Measurements from ENCODE around the gene RDM1.

Gene RDM1

DNA sequence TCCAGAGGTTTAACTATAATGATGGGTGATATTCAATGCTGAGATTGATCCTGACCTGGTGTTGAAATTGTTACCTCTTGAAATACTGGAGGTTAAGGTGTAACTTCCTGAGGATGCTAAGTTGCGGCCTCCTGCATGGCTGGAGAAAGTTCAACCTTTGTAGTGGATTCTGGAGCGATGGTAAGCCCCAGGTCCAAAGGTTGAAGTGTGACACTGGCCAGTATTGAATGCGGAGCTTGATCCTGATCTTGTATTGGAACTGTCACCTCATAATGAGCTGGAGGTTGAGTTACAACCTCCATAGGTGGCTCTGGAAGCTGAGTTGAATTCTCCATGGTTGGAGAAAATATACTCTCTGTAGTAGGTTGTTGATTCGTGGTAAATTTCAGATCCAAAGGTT is 17.0 kb downstream of the RDM1 start:
- H3K4me1 ChIP-seq (ENCODE audit: control insufficient read depth, insufficient read depth, low read length, poor library complexity, severe bottlenecking), result no peaks in the 10 kb centered on the region
- no peak overlapping the region for H3K27ac ChIP-seq (ENCODE audit: low read depth, low read length, severe bottlenecking)
- no peaks in the 10 kb centered on the region for H3K9me3 ChIP-seq (ENCODE audit: control insufficient read depth, low read length)
- 84 to 88% methylated on average over 4 of the region's 4 CpGs for WGBS, 2 experiments (ENCODE audit: insufficient coverage in 2 of 2)
- H3K36me3 ChIP-seq (ENCODE audit: control insufficient read depth, insufficient read depth, low read length), result no peaks in the 10 kb centered on the region
- no peak overlapping the region for H3K4me3 ChIP-seq (ENCODE audit: extremely low read depth, insufficient read depth, low read length, poor library complexity, severe bottlenecking)

DNA sequence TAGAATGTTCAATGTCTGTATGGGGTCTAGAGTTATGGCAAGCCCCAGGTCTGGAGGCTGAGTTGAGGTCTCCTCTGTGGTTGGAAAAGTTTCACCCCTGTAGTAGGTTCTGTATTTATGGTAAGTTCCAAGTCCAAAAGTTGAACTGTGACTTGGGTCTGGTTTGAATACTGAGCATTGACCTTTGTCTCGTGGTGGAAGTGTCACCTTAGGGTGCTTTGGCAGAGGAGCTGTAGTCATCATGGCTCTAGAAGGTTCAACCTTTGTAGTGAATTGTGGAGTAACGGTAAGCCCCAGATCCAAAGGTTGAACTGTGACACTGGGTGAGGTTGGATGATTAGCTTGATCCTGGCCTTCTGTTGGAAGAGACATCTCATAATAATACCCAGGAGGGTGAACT is 17.6 kb downstream of the RDM1 start:
- WGBS, 2 experiments (ENCODE audit: insufficient coverage in 2 of 2), result 81 to 89% methylated on average over 2 of the region's 2 CpGs
- H3K27ac ChIP-seq (ENCODE audit: low read depth, low read length, severe bottlenecking), result no peak overlapping the region
- no peak overlapping the region for H3K4me3 ChIP-seq (ENCODE audit: extremely low read depth, insufficient read depth, low read length, poor library complexity, severe bottlenecking)
- no peaks in the 10 kb centered on the region for H3K36me3 ChIP-seq (ENCODE audit: control insufficient read depth, insufficient read depth, low read length)
- H3K4me1 ChIP-seq (ENCODE audit: control insufficient read depth, insufficient read depth, low read length, poor library complexity, severe bottlenecking), result no peaks in the 10 kb centered on the region
- H3K9me3 ChIP-seq (ENCODE audit: control insufficient read depth, low read length), result no peaks in the 10 kb centered on the region

DNA sequence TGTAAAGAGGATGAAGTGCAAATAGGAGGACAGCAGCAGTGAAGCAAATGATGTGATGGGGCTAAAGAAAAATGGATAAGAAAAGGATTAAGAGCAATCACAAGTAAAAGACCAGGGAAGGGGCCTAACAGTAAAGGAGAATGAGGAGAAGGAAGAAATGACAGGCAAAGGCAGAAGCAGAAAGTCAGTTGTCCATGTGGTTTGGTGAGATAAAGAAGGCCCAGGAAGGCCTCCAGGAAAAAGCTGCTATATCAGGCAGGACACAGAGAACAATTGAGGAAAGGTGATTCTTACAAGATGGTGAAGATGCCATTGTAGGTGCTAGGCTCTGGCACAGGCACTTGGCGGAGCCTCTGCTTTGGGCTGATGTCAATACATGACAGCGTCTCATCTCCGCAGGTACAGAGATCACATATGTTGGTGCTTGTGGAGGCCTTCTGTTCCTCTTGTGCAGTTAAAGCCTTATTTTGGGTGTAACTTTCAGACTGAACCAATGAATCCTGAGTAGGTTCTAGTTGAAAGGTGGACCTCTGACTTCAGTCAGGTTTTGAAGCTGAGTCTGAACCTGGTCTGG is 18.1 kb downstream of the RDM1 start:
- Histone ChIP-seq H3K36me3 (ENCODE audit: control insufficient read depth, insufficient read depth, low read length) (no peaks in the 10 kb centered on the region), H3K27ac (ENCODE audit: low read depth, low read length, severe bottlenecking) (no peak overlapping the region), H3K4me3 (ENCODE audit: extremely low read depth, insufficient read depth, low read length, poor library complexity, severe bottlenecking) (no peak overlapping the region), H3K9me3 (ENCODE audit: control insufficient read depth, low read length) (no peaks in the 10 kb centered on the region), H3K4me1 (ENCODE audit: control insufficient read depth, insufficient read depth, low read length, poor library complexity, severe bottlenecking) (no peaks in the 10 kb centered on the region)
- 96 to 100% methylated on average over 1 to 3 of the region's 3 CpGs for WGBS, 2 experiments (ENCODE audit: insufficient coverage in 2 of 2)

DNA sequence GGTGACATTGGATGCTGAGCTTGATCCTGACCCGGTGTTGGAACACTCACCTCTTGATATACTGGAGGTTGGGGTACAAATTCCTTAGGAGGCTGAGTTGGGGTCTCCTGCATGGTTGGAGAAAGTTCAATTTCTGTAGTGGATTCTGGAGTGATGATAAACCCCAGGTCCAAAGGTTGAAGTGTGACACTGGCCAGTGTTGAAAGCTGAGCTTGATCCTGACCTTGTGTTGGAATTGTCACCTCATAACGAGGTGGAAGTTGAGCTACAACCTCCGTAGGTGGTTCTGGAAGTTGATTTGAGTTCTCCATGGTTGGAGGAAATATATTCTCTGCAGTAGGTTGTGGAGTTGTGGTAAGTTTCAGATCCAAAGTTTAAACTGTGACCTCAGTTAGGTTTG is 21.2 kb downstream of the RDM1 start:
- 97 to 100% methylated on average over 2 to 3 of the region's 3 CpGs for WGBS, 2 experiments (ENCODE audit: insufficient coverage in 2 of 2)
- Histone ChIP-seq H3K9me3 (ENCODE audit: control insufficient read depth, low read length) (no peaks in the 10 kb centered on the region), H3K27ac (ENCODE audit: low read depth, low read length, severe bottlenecking) (no peak overlapping the region), H3K36me3 (ENCODE audit: control insufficient read depth, insufficient read depth, low read length) (no peaks in the 10 kb centered on the region), H3K4me3 (ENCODE audit: extremely low read depth, insufficient read depth, low read length, poor library complexity, severe bottlenecking) (no peak overlapping the region), H3K4me1 (ENCODE audit: control insufficient read depth, insufficient read depth, low read length, poor library complexity, severe bottlenecking) (no peaks in the 10 kb centered on the region)

DNA sequence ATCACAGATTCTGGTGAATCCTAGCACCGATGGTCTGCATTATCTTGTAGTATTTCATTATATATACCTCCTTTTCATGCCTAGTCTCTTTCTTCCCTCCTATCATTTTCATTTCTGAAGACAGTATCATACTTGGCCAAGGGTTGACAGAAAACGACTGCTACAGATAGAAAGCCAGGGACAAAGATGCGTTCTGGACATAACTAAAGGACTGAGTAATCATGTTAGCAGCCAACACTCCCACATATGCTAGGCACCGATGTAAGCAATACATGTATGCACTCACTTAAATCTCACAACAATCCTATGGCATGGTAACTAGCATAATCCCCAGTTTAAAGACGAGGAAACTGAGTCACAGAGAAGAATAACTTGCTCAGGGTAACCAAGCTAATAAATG is 22.9 kb downstream of the RDM1 start:
- Histone ChIP-seq H3K9me3 (ENCODE audit: control insufficient read depth, low read length) (no peaks in the 10 kb centered on the region), H3K4me1 (ENCODE audit: control insufficient read depth, insufficient read depth, low read length, poor library complexity, severe bottlenecking) (no peaks in the 10 kb centered on the region), H3K27ac (ENCODE audit: low read depth, low read length, severe bottlenecking) (no peak overlapping the region), H3K36me3 (ENCODE audit: control insufficient read depth, insufficient read depth, low read length) (no peaks in the 10 kb centered on the region), H3K4me3 (ENCODE audit: extremely low read depth, insufficient read depth, low read length, poor library complexity, severe bottlenecking) (no peak overlapping the region)
- WGBS, 2 experiments (ENCODE audit: insufficient coverage in 2 of 2), result 86 to 90% methylated on average over 3 to 4 of the region's 5 CpGs

DNA sequence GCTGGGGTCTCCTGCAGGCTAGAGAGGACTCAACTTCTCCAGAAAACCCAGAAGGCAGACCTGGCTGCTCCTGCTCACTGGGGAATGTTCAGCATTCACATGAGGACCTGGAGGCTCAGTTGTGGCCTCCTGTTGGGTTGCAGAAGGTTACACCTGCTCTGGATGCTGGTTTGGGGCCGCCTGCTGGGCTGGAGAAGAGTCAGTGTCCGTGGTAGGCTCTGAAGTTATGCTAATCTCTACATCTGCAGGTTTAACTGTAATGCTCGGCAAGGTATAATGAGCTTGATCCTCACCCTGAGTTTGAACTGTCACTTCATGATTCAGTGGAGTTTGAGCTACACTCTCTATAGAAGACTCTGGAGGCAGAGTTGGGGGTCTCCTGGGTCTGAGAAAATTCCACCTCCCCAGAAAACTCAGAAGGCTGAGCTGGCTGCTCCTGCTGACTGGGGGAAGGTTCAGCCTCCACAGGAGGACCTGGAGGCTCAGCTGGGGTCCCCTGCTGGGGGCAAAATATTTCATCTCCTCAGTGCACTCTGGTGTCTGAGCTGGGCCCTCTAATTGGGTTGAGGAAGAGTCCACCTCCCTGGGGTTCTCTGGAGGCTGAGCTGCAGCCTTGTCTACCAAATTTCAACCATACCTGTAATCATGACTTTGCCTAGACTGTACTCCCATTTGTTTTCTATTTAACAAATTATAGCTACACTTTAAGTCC is 23.5 kb downstream of the RDM1 start:
- H3K9me3 ChIP-seq (ENCODE audit: control insufficient read depth, low read length), result no peaks in the 10 kb centered on the region
- no peak overlapping the region for H3K4me3 ChIP-seq (ENCODE audit: extremely low read depth, insufficient read depth, low read length, poor library complexity, severe bottlenecking)
- 68 to 73% methylated on average over 2 to 3 of the region's 3 CpGs for WGBS, 2 experiments (ENCODE audit: insufficient coverage in 2 of 2)
- no peaks in the 10 kb centered on the region for H3K4me1 ChIP-seq (ENCODE audit: control insufficient read depth, insufficient read depth, low read length, poor library complexity, severe bottlenecking)
- H3K36me3 ChIP-seq (ENCODE audit: control insufficient read depth, insufficient read depth, low read length), result no peaks in the 10 kb centered on the region
- H3K27ac ChIP-seq (ENCODE audit: low read depth, low read length, severe bottlenecking), result no peak overlapping the region

DNA sequence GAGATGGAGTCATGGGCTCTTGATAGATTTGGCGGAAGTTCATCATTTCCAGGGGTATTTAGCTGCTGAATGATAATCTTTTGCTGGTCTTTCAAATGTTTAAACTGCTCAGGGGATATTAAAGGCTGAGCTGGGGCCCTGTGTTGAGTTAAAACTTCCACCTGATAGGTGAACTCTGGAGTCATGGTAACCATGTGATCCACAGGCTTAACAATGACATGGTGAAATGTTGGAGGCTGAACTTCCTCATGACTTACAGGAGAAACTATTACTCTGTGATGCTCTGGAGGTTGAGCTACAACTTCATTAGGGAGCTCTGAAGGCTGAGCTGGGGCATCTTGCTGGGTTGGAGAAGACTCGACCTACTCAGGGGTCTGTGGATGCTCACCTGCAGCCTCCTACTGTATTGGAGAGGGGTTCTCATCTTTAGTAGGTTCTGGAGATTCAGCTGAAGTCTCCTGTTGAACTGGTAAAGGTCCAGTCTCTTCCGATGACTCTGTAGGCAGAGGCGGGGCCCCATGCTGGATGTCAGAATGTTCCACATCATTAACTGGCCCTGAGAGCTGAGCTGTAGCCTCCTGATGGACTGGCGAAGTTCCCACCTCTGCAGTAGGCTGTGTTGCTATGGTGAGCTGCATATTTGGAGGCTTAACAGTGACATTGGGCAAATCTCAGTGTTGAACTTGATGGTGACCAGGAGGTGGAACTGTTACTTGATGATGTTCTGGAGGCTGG is 24.2 kb downstream of the RDM1 start:
- no peak overlapping the region for H3K27ac ChIP-seq (ENCODE audit: low read depth, low read length, severe bottlenecking)
- no peaks in the 10 kb centered on the region for H3K4me1 ChIP-seq (ENCODE audit: control insufficient read depth, insufficient read depth, low read length, poor library complexity, severe bottlenecking)
- WGBS, 2 experiments (ENCODE audit: insufficient coverage in 2 of 2), result 96 to 100% methylated on average over 4 to 5 of the region's 5 CpGs
- H3K36me3 ChIP-seq (ENCODE audit: control insufficient read depth, insufficient read depth, low read length), result no peaks in the 10 kb centered on the region
- no peak overlapping the region for H3K4me3 ChIP-seq (ENCODE audit: extremely low read depth, insufficient read depth, low read length, poor library complexity, severe bottlenecking)
- no peaks in the 10 kb centered on the region for H3K9me3 ChIP-seq (ENCODE audit: control insufficient read depth, low read length)

DNA sequence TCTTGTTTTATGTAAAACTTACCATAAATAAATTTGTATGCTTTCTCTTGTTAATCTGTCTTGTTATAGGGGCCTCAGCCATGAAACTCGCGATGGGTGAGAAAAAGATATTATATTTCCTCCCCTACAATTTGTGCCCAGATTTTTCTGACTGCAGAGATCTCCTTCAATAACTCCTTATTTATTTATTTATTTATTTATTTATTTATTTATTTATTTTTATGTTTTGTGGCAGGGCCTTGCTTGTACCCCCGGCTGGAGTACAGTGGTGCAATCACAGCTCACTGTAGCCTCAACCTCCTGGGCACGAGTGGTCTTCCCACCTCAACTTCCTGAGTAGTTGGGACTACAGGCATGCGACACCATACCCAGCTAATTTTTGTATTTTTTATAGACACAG is 27.1 kb downstream of the RDM1 start:
- H3K4me3 ChIP-seq (ENCODE audit: extremely low read depth, insufficient read depth, low read length, poor library complexity, severe bottlenecking), result no peak overlapping the region
- WGBS, 2 experiments (ENCODE audit: insufficient coverage in 2 of 2), result 95 to 96% methylated on average over 3 of the region's 5 CpGs
- H3K27ac ChIP-seq (ENCODE audit: low read depth, low read length, severe bottlenecking), result no peak overlapping the region
- no peaks in the 10 kb centered on the region for H3K4me1 ChIP-seq (ENCODE audit: control insufficient read depth, insufficient read depth, low read length, poor library complexity, severe bottlenecking)
- no peaks in the 10 kb centered on the region for H3K9me3 ChIP-seq (ENCODE audit: control insufficient read depth, low read length)
- no peaks in the 10 kb centered on the region for H3K36me3 ChIP-seq (ENCODE audit: control insufficient read depth, insufficient read depth, low read length)

DNA sequence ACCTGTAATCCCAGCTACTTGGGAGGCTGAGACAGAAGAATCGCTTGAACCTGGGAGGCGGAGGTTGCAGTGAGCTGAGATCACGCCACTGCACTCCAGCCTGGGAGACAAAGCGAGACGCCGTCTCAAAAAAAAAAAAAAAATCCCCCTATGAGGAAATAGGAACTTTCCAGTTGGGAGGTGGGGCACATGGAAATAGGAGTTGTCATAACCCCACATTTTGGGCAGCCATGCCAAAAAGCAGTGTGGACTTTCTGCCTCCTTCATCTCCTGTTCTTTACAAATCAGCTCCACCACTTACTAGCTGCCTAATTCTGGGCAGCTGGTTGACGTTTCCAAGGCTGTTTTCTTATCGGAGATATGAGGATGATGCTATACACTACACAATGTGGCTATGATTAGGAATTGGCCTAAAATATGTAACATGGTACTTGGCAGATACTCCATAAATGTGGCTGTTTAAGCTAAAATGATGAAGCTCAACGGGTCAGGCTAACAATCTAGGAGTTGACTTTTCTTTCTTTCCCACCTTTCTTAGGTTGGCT is 28.9 kb downstream of the RDM1 start:
- no peaks in the 10 kb centered on the region for H3K36me3 ChIP-seq (ENCODE audit: control insufficient read depth, insufficient read depth, low read length)
- H3K4me1 ChIP-seq (ENCODE audit: control insufficient read depth, insufficient read depth, low read length, poor library complexity, severe bottlenecking), result no peaks in the 10 kb centered on the region
- H3K9me3 ChIP-seq (ENCODE audit: control insufficient read depth, low read length), result no peaks in the 10 kb centered on the region
- no peak overlapping the region for H3K4me3 ChIP-seq (ENCODE audit: extremely low read depth, insufficient read depth, low read length, poor library complexity, severe bottlenecking)
- H3K27ac ChIP-seq (ENCODE audit: low read depth, low read length, severe bottlenecking), result no peak overlapping the region
- 96 to 100% methylated on average over 3 of the region's 9 CpGs for WGBS, 2 experiments (ENCODE audit: insufficient coverage in 2 of 2)

DNA sequence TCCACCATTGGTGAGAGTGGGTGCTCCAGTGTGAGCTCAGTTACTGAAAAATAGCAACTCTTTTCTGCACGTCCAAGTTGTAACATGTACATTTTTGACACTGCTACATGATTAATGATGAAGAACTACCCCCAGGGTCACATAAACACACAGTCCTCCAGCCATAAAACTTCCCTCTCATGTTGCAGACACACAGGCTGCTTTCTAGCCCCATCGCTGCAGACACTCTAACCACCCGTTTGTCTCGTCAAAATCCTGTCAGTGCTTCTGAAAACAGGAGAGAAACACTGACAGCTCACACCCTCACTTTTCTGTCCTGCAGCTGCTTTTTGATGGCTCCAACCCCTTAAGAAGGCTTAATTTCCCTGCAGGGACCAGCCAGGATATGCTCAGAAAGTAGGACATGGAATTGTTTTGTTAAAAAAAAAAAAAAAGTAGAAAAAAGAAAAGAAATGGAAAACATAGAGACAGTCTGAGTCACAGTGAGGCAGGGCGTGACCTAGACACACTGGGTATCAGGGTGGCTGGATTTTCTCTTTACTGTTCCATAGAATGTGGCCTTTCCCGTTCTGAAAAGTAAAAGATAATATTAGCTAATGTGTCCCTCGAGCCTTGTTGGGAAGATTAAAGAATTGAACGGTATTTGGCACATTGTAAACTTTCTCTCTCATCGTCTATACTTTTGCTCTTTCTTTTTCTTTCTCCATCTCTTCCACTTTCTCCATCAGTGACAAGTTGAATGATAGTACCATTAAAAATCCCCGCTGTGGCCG is 29.7 kb downstream of the RDM1 start:
- H3K27ac ChIP-seq (ENCODE audit: low read depth, low read length, severe bottlenecking), result peak overlapping the region; percentile 45
- H3K4me3 ChIP-seq (ENCODE audit: extremely low read depth, insufficient read depth, low read length, poor library complexity, severe bottlenecking), result no peak overlapping the region
- 90 to 91% methylated on average over 8 to 11 of the region's 11 CpGs for WGBS, 2 experiments (ENCODE audit: insufficient coverage in 2 of 2)

More for the DNA sequence above, 29.7 kb downstream of the RDM1 start:
- Histone ChIP-seq H3K9me3 (ENCODE audit: control insufficient read depth, low read length) (no peaks in the 10 kb centered on the region), H3K36me3 (ENCODE audit: control insufficient read depth, insufficient read depth, low read length) (no peaks in the 10 kb centered on the region), H3K4me1 (ENCODE audit: control insufficient read depth, insufficient read depth, low read length, poor library complexity, severe bottlenecking) (no peaks in the 10 kb centered on the region)
